Measurements from ENCODE around the gene LIX1. TPM values are rescaled to one million over a fixed set of nuclear protein-coding genes. Genes with fewer than 3 reads are reported as not detected.

The LIX1 gene
- total RNA-seq, 1 donor from 2014 or later = not detected

DNA sequence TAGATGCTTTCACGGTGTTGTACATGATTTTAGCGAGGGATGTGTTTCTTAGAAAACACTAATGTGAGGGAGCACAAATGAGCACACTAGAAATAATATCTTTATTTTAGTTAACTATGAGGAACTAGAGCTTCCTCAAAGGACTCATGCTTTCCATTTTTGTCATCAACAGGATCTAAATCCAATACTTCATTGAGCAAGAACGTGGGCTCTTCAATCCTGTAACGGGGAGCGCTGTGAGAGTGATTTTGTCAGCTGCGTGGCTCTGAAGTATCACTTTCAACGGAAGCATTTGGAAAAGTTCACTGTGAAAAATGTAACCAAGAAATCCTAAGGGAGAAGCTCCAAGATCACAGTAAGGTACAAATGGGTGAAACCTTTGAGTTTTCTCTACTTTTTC is 93.2 kb downstream of the LIX1 start:
- ChIA-PET POLR2A (no interaction called here), CTCF (interaction anchor here (1.0 kb wide), 1 partner anchor 181 kb away, joined by 4 read pairs; no protein-coding TSS in a partner anchor)
- no peak overlapping the region for H3K4me3 Mint-ChIP-seq
- H3K27ac Mint-ChIP-seq = no peak overlapping the region
- no peaks in the 10 kb centered on the region for H3K4me1 Mint-ChIP-seq
- H3K36me3 Mint-ChIP-seq (ENCODE audit: low read depth) = no peaks in the 10 kb centered on the region
- intact Hi-C loops (cut with micrococcal nuclease) = loop anchor here (5.0 kb wide), 1 partner anchor 93 kb away; the partner anchor contains the start of gene LIX1
- DNase-seq = no peak
- TF ChIP-seq, protein P1, sequence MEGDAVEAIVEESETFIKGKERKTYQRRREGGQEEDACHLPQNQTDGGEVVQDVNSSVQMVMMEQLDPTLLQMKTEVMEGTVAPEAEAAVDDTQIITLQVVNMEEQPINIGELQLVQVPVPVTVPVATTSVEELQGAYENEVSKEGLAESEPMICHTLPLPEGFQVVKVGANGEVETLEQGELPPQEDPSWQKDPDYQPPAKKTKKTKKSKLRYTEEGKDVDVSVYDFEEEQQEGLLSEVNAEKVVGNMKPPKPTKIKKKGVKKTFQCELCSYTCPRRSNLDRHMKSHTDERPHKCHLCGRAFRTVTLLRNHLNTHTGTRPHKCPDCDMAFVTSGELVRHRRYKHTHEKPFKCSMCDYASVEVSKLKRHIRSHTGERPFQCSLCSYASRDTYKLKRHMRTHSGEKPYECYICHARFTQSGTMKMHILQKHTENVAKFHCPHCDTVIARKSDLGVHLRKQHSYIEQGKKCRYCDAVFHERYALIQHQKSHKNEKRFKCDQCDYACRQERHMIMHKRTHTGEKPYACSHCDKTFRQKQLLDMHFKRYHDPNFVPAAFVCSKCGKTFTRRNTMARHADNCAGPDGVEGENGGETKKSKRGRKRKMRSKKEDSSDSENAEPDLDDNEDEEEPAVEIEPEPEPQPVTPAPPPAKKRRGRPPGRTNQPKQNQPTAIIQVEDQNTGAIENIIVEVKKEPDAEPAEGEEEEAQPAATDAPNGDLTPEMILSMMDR (IDR thresholded peaks at IDR 0.05) = no peak
- H3K9me3 Mint-ChIP-seq = peaks cover 4% of the 10 kb centered on the region
- peaks cover 13% of the 10 kb centered on the region for H3K27me3 Mint-ChIP-seq
- ATAC-seq (ENCODE audit: low read depth) = no peak

DNA sequence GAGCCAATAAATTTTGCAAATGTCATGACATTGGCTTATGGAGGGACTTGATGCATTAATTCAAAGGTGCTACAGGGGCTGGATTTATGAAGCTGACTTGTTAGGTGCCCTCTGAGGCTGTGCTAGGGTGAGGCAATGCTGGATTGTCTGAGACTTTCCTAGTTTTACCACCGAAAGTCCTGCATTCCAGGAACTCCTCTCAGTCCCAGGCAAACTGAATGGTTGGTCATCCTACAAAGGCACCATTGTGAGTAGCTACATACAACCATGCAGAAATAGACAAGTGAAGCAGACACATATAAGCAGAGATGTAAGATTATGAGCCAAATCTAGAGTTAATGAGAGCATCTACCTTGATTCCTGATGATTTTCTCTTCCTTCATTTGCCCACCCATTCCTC is 95.3 kb downstream of the LIX1 start:
- ChIA-PET CTCF (interaction anchor here (1.4 to 4.3 kb wide), 2 partner anchors 178 to 295 kb away, joined by 5 to 13 read pairs; no protein-coding TSS in a partner anchor), POLR2A (no interaction called here)
- Mint-ChIP-seq H3K36me3 (ENCODE audit: low read depth) (no peaks in the 10 kb centered on the region), H3K9me3 (no peaks in the 10 kb centered on the region), H3K27me3 (peaks cover under 1% of the 10 kb centered on the region), H3K27ac (no peak overlapping the region), H3K4me3 (no peak overlapping the region), H3K4me1 (no peaks in the 10 kb centered on the region)
- TF ChIP-seq, protein P1 (IDR thresholded peaks at IDR 0.05) = no peak
- DNase-seq (no peak), ATAC-seq (ENCODE audit: low read depth) (no peak)
- intact Hi-C loops (cut with micrococcal nuclease) = loop anchor here (5.0 kb wide), 1 partner anchor 95 kb away; the partner anchor contains the start of gene LIX1

- H3K27me3 Mint-ChIP-seq = no peaks in the 10 kb centered on the region
- no peaks in the 10 kb centered on the region for H3K4me1 Mint-ChIP-seq
- no peak overlapping the region for H3K27ac Mint-ChIP-seq
- CTCF ChIA-PET = interaction anchor here (0.9 to 4.3 kb wide), 3 partner anchors 177 to 294 kb away, joined by 3 to 13 read pairs (median 5); no protein-coding TSS in a partner anchor
- H3K36me3 Mint-ChIP-seq (ENCODE audit: low read depth) = no peaks in the 10 kb centered on the region
- ATAC-seq (ENCODE audit: low read depth) (no peak), DNase-seq (no peak)
- TF ChIP-seq, protein P1 (IDR thresholded peaks at IDR 0.05) = no peak
- H3K9me3 Mint-ChIP-seq = no peaks in the 10 kb centered on the region
- POLR2A ChIA-PET = no interaction called here
- no peak overlapping the region for H3K4me3 Mint-ChIP-seq
- intact Hi-C loops (cut with micrococcal nuclease) = loop anchor here (5.0 kb wide), 1 partner anchor 96 kb away; the partner anchor contains the start of gene LIX1
Measured at GRCh38 chr5:97046270-97046982, 96.0 kb downstream of the LIX1 start.

GRCh38 chr5:97044052-97044451 is 98.4 kb downstream of the LIX1 start:
- no peak overlapping the region for H3K27ac Mint-ChIP-seq
- ChIA-PET POLR2A (no interaction called here), CTCF (interaction anchor here (4.3 kb wide), 1 partner anchor 175 kb away, joined by 13 read pairs; no protein-coding TSS in a partner anchor)
- H3K4me1 Mint-ChIP-seq = no peaks in the 10 kb centered on the region
- TF ChIP-seq, protein P1 (IDR thresholded peaks at IDR 0.05) = no peak
- H3K36me3 Mint-ChIP-seq (ENCODE audit: low read depth) = no peaks in the 10 kb centered on the region
- ATAC-seq (ENCODE audit: low read depth) = no peak
- no peaks in the 10 kb centered on the region for H3K9me3 Mint-ChIP-seq
- intact Hi-C loops (cut with micrococcal nuclease) = no loop called here
- no peaks in the 10 kb centered on the region for H3K27me3 Mint-ChIP-seq
- H3K4me3 Mint-ChIP-seq = no peak overlapping the region
- DNase-seq = no peak

DNA sequence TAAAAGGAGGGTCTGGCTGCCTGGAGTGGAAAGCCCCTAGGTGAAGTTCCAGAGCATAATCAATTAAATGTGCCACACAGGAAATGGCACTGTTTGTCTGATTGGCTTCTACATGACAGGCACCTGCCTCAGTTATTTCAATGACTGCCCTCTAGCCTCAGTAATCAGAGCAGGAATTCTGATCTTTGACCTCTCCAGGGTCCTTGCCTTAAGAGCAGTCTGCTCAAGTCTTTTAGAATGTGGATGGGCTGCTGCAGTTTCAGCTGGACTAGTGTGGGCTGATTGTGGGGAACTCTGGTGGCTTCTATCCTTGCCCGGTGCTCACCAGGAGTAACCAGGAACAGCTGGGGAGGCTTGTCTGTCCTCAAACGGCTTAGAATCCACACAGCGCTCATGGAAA is 98.9 kb downstream of the LIX1 start:
- POLR2A ChIA-PET = no interaction called here
- CTCF ChIA-PET = no interaction called here
- H3K27me3 Mint-ChIP-seq = no peaks in the 10 kb centered on the region
- H3K9me3 Mint-ChIP-seq = no peaks in the 10 kb centered on the region
- TF ChIP-seq, protein P1 (IDR thresholded peaks at IDR 0.05) = no peak
- intact Hi-C loops (cut with micrococcal nuclease) = no loop called here
- H3K4me3 Mint-ChIP-seq = no peak overlapping the region
- ATAC-seq (ENCODE audit: low read depth) (no peak), DNase-seq (no peak)
- H3K4me1 Mint-ChIP-seq = no peaks in the 10 kb centered on the region
- no peak overlapping the region for H3K27ac Mint-ChIP-seq
- H3K36me3 Mint-ChIP-seq (ENCODE audit: low read depth) = peaks cover 1% of the 10 kb centered on the region
